ENCODE data around the gene SMAD6.

DNA sequence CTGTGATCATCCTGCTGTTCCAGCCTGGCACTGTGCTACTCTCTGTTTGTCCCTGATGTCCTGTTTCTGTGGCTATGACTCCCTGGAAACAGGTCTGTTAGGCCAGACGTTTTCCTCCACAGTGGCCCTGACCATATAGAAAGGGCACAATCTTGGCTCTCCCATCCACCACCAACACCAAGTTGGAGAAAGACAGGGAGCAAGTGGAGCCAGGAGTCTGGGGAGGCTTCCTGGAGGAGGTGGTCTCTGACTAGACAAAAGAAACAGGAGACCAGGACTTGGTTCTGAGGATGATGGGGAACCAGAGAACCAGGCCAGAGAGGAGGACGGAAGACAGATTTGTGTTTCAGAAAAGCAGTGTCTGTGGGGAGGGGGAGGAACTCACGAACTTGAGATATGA lies 49.2 kb upstream of the SMAD6 start:
- TF ChIP-seq POLR2AphosphoS5 (IDR thresholded peaks at IDR 0.05) (no peak), POLR2A (IDR thresholded peaks at IDR 0.05) (no peak)
- TF ChIP-seq, protein P1, sequence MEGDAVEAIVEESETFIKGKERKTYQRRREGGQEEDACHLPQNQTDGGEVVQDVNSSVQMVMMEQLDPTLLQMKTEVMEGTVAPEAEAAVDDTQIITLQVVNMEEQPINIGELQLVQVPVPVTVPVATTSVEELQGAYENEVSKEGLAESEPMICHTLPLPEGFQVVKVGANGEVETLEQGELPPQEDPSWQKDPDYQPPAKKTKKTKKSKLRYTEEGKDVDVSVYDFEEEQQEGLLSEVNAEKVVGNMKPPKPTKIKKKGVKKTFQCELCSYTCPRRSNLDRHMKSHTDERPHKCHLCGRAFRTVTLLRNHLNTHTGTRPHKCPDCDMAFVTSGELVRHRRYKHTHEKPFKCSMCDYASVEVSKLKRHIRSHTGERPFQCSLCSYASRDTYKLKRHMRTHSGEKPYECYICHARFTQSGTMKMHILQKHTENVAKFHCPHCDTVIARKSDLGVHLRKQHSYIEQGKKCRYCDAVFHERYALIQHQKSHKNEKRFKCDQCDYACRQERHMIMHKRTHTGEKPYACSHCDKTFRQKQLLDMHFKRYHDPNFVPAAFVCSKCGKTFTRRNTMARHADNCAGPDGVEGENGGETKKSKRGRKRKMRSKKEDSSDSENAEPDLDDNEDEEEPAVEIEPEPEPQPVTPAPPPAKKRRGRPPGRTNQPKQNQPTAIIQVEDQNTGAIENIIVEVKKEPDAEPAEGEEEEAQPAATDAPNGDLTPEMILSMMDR (IDR thresholded peaks at IDR 0.05) = no peak
